Activated T-cell treated with anti-CD3 and anti-CD28 coated beads, Interleukin-2, amount 50 U/mL, for 4 hours (primary cell): ENCODE measurements around the gene TLE1. TPM values are rescaled to one million over a fixed set of nuclear protein-coding genes. Genes with fewer than 3 reads are reported as not detected.
"Not testable (repeated sequence)": the region's sequence is repeated elsewhere in the genome, so short reads cannot be mapped to it uniquely, and the experiment has no call there.

Experiments used
- ATAC-seq, 2 donors: fragments of 200-7000 bp; cut with Tn5 transposase; one replicate each; pipeline ENCODE4 v1.10.0; 2021
- DNase-seq: peaks from one replicate; pipeline ENCODE4 v3.0.0-alpha.2; 2020
- H3K27me3 Mint-ChIP-seq: one replicate; pipeline ENCODE4 v1.8.0; 2021; ENCODE audit warnings: low read depth, mixed read lengths
- H3K36me3 Mint-ChIP-seq: one replicate; pipeline ENCODE4 v1.8.0; 2022; ENCODE audit warnings: mixed read lengths; ENCODE audit not compliant: insufficient read depth
- H3K4me1 Mint-ChIP-seq: one replicate; pipeline ENCODE4 v1.8.0; 2021; ENCODE audit warnings: low read depth, mixed read lengths
- H3K4me3 Mint-ChIP-seq: one replicate; pipeline ENCODE4 v1.8.0; 2021; ENCODE audit warnings: mild to moderate bottlenecking, moderate library complexity, mixed read lengths
- H3K9me3 Mint-ChIP-seq: one replicate; pipeline ENCODE4 v1.8.0; 2021; ENCODE audit warnings: mixed read lengths
- total RNA-seq, 3 donors: library from RNA; stranded (reverse); gene quantifications; one replicate each; pipeline ENCODE4 v1.2.1, GENCODE V29; 2021

The TLE1 gene
- total RNA-seq, 3 donors from 2014 or later: 0.35 to 0.55 (median 0.49) TPM

DNA sequence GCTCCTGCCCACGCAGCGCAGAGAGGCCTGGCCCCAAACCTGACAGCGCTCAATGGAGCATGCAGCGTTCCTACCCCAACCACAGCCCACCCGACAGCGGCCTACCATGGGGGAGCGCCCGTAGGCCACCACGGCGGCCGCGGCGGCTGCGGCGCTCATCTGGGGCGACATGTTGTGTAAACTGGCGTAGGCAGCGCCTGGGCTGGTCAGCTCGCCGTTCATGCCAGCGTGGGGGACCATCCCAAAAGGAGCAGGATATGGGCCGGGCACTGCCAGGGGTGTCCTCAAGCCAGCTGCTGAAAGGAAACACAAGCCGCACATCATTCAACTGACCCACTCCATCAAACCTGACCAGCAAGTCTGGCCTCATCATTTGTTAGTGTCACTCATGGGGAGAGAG, 77.7 kb downstream of the TLE1 start:
- ATAC-seq (no peak), DNase-seq (no peak)
- H3K4me1 Mint-ChIP-seq: peaks cover 4% of the 10 kb centered on the region
- H3K4me3 Mint-ChIP-seq: no peak overlapping the region
- no peaks in the 10 kb centered on the region for H3K27me3 Mint-ChIP-seq
- H3K36me3 Mint-ChIP-seq: no peaks in the 10 kb centered on the region
- H3K9me3 Mint-ChIP-seq: no peaks in the 10 kb centered on the region

DNA sequence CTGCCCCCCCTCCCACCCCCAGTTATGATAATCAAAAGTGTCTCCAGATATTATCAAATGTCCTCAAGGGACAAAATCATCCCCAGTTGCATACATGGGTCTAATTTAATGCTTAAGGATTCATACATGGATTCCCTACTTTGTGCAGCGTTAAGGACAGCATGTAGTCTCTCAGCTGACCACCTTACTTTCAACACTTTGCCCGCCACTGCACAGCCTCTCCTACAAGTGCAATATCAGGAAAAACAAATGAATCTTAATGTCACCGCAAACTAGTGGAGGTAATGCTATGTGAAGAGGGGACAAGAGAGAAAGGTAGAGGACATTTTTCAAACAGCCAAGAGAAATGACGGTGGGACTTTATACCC, 78.6 kb downstream of the TLE1 start:
- Mint-ChIP-seq H3K4me3 (no peak overlapping the region), H3K4me1 (peaks cover 4% of the 10 kb centered on the region), H3K27me3 (no peaks in the 10 kb centered on the region), H3K36me3 (no peaks in the 10 kb centered on the region), H3K9me3 (no peaks in the 10 kb centered on the region)
- DNase-seq (no peak), ATAC-seq (no peak)

- H3K36me3 Mint-ChIP-seq: no peaks in the 10 kb centered on the region
- no peaks in the 10 kb centered on the region for H3K27me3 Mint-ChIP-seq
- H3K9me3 Mint-ChIP-seq: peaks cover 1% of the 10 kb centered on the region
- no peak overlapping the region for H3K4me3 Mint-ChIP-seq
- H3K4me1 Mint-ChIP-seq: peaks cover 4% of the 10 kb centered on the region
- no peak for DNase-seq
- ATAC-seq: no peak
These were observed 79.3 kb downstream of the TLE1 start for GRCh38 chr9:81609782-81610739.

- Mint-ChIP-seq H3K9me3 (peaks cover 4% of the 10 kb centered on the region), H3K4me3 (no peak overlapping the region), H3K4me1 (peaks cover 4% of the 10 kb centered on the region), H3K36me3 (no peaks in the 10 kb centered on the region), H3K27me3 (no peaks in the 10 kb centered on the region)
- no peak for ATAC-seq
- DNase-seq: no peak
These were observed 81.1 kb downstream of the TLE1 start for GRCh38 chr9:81608289-81608657.

GRCh38 chr9:81607593-81608288, 81.6 kb downstream of the TLE1 start:
- Mint-ChIP-seq H3K4me3 (no peak overlapping the region), H3K36me3 (no peaks in the 10 kb centered on the region), H3K9me3 (peaks cover 4% of the 10 kb centered on the region), H3K27me3 (no peaks in the 10 kb centered on the region), H3K4me1 (peaks cover 4% of the 10 kb centered on the region)
- DNase-seq: no peak
- ATAC-seq: no peak

- not testable (repeated sequence) for H3K36me3 Mint-ChIP-seq, ATAC-seq, DNase-seq, H3K27me3 Mint-ChIP-seq, H3K4me3 Mint-ChIP-seq, H3K4me1 Mint-ChIP-seq, H3K9me3 Mint-ChIP-seq
These were observed 83.1 kb downstream of the TLE1 start for GRCh38 chr9:81606261-81606660.

- H3K27me3 Mint-ChIP-seq: no peaks in the 10 kb centered on the region
- DNase-seq (no peak), ATAC-seq (no peak)
- no peak overlapping the region for H3K4me3 Mint-ChIP-seq
- peaks cover 4% of the 10 kb centered on the region for H3K9me3 Mint-ChIP-seq
- no peaks in the 10 kb centered on the region for H3K36me3 Mint-ChIP-seq
- peaks cover 3% of the 10 kb centered on the region for H3K4me1 Mint-ChIP-seq
These were observed 84.1 kb downstream of the TLE1 start for GRCh38 chr9:81605170-81605670.

GRCh38 chr9:81604306-81605169, 84.8 kb downstream of the TLE1 start:
- no peak for ATAC-seq

GRCh38 chr9:81602887-81603680, 86.3 kb downstream of the TLE1 start:
- no peak overlapping the region for H3K4me3 Mint-ChIP-seq
- no peaks in the 10 kb centered on the region for H3K36me3 Mint-ChIP-seq
- peaks cover 4% of the 10 kb centered on the region for H3K9me3 Mint-ChIP-seq
- H3K4me1 Mint-ChIP-seq: no peaks in the 10 kb centered on the region
- ATAC-seq (no peak), DNase-seq (no peak)
- H3K27me3 Mint-ChIP-seq: no peaks in the 10 kb centered on the region

More at GRCh38 chr9:81604306-81605169, 84.8 kb downstream of the TLE1 start:
- Mint-ChIP-seq H3K4me3 (no peak overlapping the region), H3K36me3 (no peaks in the 10 kb centered on the region), H3K4me1 (no peaks in the 10 kb centered on the region), H3K27me3 (no peaks in the 10 kb centered on the region), H3K9me3 (peaks cover 4% of the 10 kb centered on the region)
- DNase-seq: no peak

GRCh38 chr9:81601639-81602623, 87.4 kb downstream of the TLE1 start:
- ATAC-seq: no peak
- H3K4me1 Mint-ChIP-seq: peaks cover 3% of the 10 kb centered on the region
- no peaks in the 10 kb centered on the region for H3K27me3 Mint-ChIP-seq
- H3K36me3 Mint-ChIP-seq: no peaks in the 10 kb centered on the region
- H3K9me3 Mint-ChIP-seq: peaks cover 4% of the 10 kb centered on the region
- DNase-seq: no peak
- no peak overlapping the region for H3K4me3 Mint-ChIP-seq

DNA sequence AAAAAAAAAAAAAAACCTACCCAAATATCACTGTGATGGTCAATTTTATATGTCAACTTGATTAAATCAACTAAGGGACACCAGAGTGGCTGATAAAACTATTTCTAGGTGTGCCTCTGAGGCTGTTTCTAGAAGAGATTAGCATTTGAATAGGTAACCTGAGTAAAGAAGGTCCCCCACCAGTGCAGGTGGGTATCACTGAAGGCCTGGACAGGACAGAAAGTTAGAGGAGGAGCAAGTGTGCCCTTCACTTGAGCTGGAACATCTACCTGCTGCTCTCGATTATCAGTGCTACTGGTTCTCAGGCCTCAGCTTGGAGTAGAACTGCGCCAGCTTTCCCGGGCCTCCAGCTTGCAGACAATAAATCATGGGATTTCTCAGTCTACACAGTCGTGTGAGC, 88.7 kb downstream of the TLE1 start:
- Mint-ChIP-seq H3K4me1 (peaks cover 8% of the 10 kb centered on the region), H3K36me3 (no peaks in the 10 kb centered on the region), H3K9me3 (peaks cover 4% of the 10 kb centered on the region), H3K27me3 (no peaks in the 10 kb centered on the region), H3K4me3 (no peak overlapping the region)
- ATAC-seq: no peak
- no peak for DNase-seq

DNA sequence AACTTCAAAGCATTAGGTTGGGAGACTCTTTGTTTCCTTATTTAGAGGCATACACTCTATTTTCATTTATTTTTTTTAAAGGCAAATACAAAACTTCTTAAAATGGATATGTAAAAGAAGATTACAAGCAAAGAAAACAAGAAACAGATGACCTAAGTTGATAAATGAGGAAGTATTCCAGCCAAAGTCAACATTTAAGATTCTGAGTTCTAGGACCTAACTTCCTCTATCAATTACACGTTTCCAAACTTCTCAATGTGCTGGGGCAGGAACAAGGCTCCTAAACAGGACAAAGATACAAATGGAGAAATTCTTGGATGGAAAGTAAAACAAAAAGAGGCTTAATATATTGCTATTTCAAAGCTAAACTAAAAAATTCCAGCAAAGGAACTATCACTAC, 89.5 kb downstream of the TLE1 start:
- peaks cover 8% of the 10 kb centered on the region for H3K4me1 Mint-ChIP-seq
- H3K9me3 Mint-ChIP-seq: peaks cover under 1% of the 10 kb centered on the region
- no peak overlapping the region for H3K4me3 Mint-ChIP-seq
- no peaks in the 10 kb centered on the region for H3K36me3 Mint-ChIP-seq
- H3K27me3 Mint-ChIP-seq: no peaks in the 10 kb centered on the region
- ATAC-seq: no peak
- no peak for DNase-seq

- no peak for ATAC-seq
- no peak for DNase-seq
- H3K4me1 Mint-ChIP-seq: peaks cover 8% of the 10 kb centered on the region
- no peaks in the 10 kb centered on the region for H3K36me3 Mint-ChIP-seq
- no peak overlapping the region for H3K4me3 Mint-ChIP-seq
- H3K27me3 Mint-ChIP-seq: no peaks in the 10 kb centered on the region
- H3K9me3 Mint-ChIP-seq: no peaks in the 10 kb centered on the region
These were observed 90.5 kb downstream of the TLE1 start for GRCh38 chr9:81598811-81599210.
